ENCODE results near the gene FBXL13.
A peak's percentile ranks its signal among the peaks of the same experiment; 100 is the strongest.
"Not testable (repeated sequence)": the region's sequence is repeated elsewhere in the genome, so short reads cannot be mapped to it uniquely, and the experiment has no call there.

The FBXL13 gene

GRCh38 chr7:103074519-103075336 lies at the start of gene FBXL13, which contains the start of gene ARMC10:
TSS of gene FBXL13 (minus strand) at chr7:103074796.
TSS of gene ARMC10 (plus strand) at chr7:103075140. CDS start at chr7:103075273, 133 bp downstream.
- DNase-seq = peak; percentile 92

DNA sequence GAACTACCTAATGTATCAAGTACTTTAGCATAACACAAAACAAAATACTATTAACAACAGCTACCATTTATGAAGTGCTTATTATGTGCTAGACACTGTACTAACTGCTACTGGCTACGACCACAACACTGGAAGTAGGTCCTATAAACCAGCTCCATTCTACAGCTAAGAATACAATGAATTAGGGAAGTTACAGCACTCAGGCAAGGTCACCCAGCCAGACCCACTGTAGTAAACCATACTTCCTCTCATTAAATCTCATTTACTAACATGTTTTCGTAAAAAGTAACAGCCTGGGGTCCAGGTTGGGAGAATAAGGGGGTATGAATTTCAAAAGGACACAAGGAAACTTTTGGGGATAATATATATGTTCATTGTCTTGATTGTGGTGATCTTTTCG lies 48.9 kb upstream of the FBXL13 start:
- DNase-seq = no peak

- DNase-seq = no peak
Measured at GRCh38 chr7:103121641-103122040, 47.0 kb upstream of the FBXL13 start.

DNA sequence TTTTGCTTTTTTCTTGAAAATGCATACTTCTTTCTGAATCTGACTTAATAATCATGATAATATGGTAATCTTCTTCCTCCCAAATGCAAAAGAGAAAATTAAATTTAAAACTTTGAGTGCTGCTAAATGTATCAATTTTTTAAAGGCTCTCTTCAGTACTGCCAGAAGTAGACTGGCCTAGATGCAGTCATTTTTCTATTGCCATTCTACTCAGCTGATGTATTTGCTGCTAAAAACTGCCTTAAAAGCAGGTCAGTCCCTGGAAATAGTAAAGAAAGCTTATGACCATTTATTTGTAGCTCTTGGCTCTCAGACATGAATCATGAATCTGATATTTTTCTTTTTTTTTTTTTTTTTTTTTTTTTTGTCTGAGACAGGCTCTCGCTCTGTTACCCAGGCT lies 45.8 kb upstream of the FBXL13 start:
- no peak for DNase-seq

GRCh38 chr7:103119791-103120291 lies 45.2 kb upstream of the FBXL13 start:
- no peak for DNase-seq

- DNase-seq = no peak
Measured at GRCh38 chr7:103117465-103117864, 42.9 kb upstream of the FBXL13 start.

DNA sequence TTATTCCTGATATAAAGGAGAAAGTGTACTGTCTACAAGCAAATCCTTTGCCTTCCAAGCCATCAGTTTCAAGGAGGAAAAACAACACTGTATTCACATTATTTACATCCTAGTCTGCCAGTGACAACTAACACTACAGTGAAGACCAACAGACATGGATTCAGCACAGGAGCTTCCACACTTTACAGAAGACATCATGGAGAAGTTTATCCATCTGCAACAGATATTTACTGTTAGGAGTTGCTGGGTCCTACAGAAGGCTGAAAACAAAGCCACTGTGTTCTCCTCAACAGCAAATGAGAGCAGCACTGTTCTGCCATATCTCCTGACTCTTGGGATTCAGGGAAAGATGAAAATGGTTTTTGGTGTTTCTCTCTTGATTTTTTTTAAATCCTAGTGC lies 42.4 kb upstream of the FBXL13 start:
- no peak for DNase-seq

DNA sequence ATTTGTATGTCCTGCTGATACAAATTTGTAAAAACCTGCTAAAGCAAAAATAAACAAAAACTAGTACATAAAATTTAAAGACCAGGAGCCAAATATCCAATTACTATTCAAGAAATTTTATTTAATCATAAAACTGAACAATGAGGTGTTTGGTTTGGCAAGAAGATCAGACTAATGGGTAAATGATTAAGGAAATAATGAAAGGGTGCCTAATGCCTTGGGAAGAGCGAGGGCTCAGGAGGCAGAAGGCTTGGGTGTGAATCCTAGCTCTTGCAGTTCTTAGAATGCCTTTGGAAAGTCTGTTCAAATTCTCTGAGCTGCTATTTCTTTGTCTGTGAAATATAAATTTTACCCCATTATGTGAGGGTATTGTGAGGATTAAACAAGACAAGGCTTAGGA lies 41.9 kb upstream of the FBXL13 start:
- DNase-seq = no peak

DNA sequence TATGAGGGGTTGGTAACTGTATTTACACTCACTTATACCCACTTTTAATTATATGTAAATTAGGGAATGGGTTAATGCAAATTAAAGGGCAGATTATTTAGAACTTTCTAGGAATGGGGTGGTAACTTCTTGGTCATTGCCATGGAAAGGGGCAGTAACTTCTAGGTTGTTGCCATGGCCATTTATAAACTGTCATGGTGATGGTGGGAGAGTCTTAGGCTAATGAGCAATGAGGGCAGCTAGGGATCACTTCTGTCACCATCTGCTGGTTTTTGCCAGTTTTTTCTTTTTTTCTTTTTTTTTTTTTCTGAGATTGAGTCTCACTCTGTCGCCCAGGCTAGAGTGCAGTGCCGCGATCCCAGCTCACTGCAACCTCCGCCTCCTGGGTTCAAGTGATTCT lies 41.2 kb upstream of the FBXL13 start:
- DNase-seq = no peak

DNA sequence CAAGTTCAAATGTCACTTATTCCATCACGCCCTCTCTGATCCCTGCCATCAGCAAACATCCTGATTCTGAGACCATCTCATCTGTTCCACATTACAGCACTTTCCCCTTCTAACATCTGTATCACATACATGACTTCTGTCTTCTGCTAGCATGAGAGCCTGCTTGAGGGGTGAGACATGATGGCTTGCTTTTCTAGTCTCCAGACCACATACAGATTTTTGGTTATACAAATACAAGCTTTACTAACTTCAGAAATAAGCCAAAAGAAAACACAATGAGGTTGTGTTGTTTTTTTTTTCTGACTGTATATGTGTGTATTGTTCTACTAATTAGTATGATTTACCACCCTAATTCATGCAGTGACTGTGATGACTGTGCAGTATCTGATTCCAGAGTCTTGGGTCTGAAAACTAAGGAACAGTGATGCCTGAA lies 40.0 kb upstream of the FBXL13 start:
- no peak for DNase-seq

DNA sequence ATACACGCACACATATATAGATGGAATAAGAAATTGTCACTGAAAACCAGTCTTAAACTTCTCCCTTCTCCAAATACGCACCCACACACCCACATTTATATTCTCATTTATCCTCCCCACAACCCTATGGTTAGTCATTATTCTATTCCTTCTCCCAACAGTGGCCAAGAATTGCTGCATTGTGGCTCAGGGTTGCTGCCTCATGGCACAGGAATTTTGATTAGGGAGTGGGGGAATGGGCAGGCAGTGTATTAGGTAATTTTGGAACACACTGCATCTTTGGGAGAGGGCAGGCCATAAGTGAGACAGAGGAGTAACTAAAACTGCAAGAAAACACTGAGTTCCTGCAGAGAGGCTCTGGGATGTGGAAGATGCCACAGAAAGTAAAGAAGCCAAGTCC lies 38.6 kb upstream of the FBXL13 start:
- no peak for DNase-seq

- not testable (repeated sequence) for DNase-seq
Measured at GRCh38 chr7:103106703-103107070, 32.1 kb upstream of the FBXL13 start.

DNA sequence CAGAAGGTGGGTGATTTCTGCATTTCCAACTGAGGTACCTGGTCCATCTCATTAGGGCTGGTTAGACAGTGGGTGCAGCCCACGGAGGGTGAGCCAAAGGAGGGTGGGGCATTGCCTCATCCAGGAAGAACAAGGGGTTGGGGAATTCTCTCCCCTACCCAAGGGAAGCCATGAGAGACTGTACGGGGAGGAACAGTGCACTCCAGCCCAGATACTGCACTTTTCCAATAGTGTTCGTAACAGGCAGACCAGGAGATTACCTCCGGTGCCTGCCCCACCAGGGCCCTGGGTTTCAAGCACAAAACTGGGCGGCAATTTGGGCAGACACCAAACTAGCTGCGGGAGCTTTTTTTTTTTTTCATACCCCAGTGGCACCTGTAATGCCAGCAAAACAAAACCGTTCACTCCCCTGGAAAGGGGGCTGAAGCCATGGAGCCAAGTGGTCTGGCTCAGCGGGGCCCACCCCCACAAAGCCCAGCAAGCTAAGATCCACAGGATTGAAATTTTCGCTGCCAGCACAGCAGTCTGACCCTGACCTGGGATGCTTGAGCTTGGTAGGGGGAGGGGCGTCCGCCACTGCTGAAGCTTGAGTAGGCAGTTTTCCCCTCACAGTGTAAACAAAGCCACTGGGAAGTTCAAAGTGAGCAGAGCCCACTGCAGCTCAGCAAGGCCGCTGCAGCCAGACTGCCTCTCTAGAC lies 31.6 kb upstream of the FBXL13 start:
- no peak for DNase-seq

DNA sequence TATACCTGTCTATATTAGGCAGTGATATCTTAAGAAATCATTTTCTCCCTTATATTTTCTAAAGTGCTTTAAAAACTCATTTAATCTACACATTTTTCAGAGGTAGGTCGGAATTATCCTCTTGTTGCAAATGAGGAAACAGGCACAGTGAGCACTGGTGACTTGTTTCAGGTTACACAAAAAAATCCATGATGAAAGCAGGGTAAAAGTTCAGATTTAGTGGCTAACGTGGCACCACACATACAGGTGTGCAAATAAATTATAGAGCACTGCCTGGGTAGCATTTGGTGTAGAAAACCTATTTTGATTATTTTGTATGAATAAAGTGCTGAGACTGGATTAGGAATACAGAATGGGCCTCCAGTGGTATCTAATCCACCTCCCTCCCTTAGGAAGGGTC lies 26.9 kb upstream of the FBXL13 start:
- DNase-seq = no peak

GRCh38 chr7:103100348-103100747 lies 25.8 kb upstream of the FBXL13 start:
- no peak for DNase-seq

- no peak for DNase-seq
Measured at GRCh38 chr7:103097041-103097440, 22.4 kb upstream of the FBXL13 start.

GRCh38 chr7:103095558-103095957 lies 21.0 kb upstream of the FBXL13 start:
- DNase-seq = not testable (repeated sequence)

DNA sequence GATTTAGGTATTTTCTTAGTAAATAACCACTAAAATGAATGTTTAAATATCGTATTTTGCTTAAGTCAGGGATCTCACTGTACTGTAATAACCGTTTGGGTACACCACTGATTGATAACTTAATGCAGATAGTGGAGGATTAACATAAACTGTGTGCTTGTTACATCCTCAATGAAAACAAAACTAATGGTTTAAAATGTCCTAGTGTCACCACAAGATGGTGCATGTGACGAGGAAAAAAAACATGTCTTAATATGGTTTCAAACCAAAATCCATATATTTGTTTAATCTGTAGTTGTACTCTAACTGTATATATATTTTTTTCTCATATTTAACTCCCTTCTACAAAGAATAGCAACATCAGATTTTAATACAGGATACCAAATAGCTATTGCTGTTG lies 19.5 kb upstream of the FBXL13 start:
- DNase-seq = no peak

DNA sequence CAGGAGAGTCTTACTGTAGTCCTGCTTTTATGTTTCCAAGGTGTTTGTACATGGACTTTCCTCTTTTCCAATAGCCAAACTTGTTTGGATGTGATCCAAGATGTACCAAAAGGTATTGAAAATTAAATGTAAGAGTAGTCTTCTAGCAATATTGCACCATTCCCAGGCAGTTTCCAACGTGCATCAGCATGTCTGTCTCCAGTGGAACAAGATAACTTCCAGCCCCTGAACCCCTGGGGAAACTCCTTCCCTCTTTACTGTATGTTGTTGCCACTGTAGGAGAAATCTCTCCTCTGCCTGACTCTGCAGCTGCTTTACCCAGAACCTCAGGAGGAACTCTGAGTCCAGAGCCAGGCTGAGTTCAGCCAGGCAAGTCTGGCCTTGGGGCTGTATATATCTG lies 18.8 kb upstream of the FBXL13 start:
- no peak for DNase-seq

DNA sequence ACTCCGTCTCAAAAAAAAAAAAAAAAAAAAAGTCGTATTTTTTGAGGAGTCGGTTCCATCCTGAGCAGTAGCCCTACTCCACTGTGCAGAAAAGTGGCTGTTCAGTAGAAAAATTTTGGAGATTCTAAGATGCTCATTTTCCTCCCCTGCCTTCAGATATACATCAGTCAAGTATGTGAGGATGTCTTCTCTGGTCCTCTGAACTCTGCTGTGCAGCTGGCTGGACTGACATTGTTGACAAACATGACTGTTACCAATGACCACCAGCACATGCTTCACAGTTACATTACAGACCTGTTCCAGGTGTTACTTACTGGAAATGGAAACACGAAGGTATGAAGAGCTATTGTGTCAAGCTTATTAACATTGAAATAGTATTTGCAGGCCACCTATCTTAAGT lies 17.7 kb upstream of the FBXL13 start:
- DNase-seq = not testable (repeated sequence)

- DNase-seq = no peak
Measured at GRCh38 chr7:103083210-103083609, 8.6 kb upstream of the FBXL13 start.

- DNase-seq = no peak
Measured at GRCh38 chr7:103082497-103082896, 7.9 kb upstream of the FBXL13 start.

DNA sequence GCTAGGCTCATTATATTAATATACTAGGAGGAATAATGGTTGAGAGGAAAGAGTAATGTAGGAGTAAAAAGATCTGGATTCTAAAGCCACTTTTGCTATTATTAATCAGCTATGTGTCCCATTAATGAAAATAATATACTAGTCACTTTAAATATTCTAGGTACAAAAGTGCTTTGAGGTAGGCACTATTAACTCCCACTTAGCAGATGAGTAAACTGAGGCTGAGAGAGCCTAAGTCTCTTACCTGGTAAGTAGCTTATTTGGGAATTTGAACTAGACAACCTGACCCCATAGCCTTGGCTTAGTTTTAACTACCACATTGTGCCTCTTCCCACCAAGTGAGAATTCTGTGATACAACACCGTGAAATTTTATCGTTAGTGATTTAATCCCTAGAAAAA lies 6.3 kb upstream of the FBXL13 start:
- DNase-seq = no peak

GRCh38 chr7:103079836-103080235 lies 5.2 kb upstream of the FBXL13 start:
- no peak for DNase-seq

All from CD4-positive, alpha-beta T cell treated with Interleukin-10 for 1 hour (primary cell).